Neuronal stem cell (in vitro differentiated cells): ENCODE data around the gene IFNA14. TPM values are rescaled to one million over a fixed set of nuclear protein-coding genes. Genes with fewer than 3 reads are reported as not detected.

Source experiments
- DNase-seq: peaks from one replicate; pipeline ENCODE4 v3.0.0-alpha.2; 2013; ENCODE audit warnings: low spot score
- H2AFZ ChIP-seq: one replicate; pipeline ENCODE4 v1.6.1; 2013; ENCODE audit warnings: mild to moderate bottlenecking, low read length, inconsistent platforms
- H2AK5ac ChIP-seq: 2 replicates; pipeline ENCODE4 v1.6.1; 2013; ENCODE audit warnings: low read depth, mild to moderate bottlenecking, inconsistent platforms, low read length, moderate library complexity, mixed read lengths
- H2BK120ac ChIP-seq: 2 replicates; pipeline ENCODE4 v1.6.1; 2013; ENCODE audit warnings: low read depth, mild to moderate bottlenecking, inconsistent platforms, low read length, moderate library complexity, mixed read lengths
- H2BK12ac ChIP-seq: one replicate; pipeline ENCODE4 v1.6.1; 2013; ENCODE audit warnings: low read length, inconsistent platforms
- H2BK15ac ChIP-seq: 2 replicates; pipeline ENCODE4 v1.6.1; 2013; ENCODE audit warnings: mild to moderate bottlenecking, low read length, inconsistent platforms, mixed read lengths
- H2BK5ac ChIP-seq: one replicate; pipeline ENCODE4 v1.6.1; 2013; ENCODE audit warnings: inconsistent platforms, mild to moderate bottlenecking, low read length, moderate library complexity
- H3K14ac ChIP-seq: one replicate; pipeline ENCODE4 v1.6.1; 2013; ENCODE audit warnings: low read length, inconsistent platforms
- H3K18ac ChIP-seq: 2 replicates; pipeline ENCODE4 v1.6.1; 2013; ENCODE audit warnings: low read length, inconsistent platforms
- H3K23ac ChIP-seq: 2 replicates; pipeline ENCODE4 v1.6.1; 2013; ENCODE audit warnings: low read depth, mild to moderate bottlenecking, mixed read lengths, low read length, inconsistent platforms; ENCODE audit not compliant: poor library complexity
- H3K27ac ChIP-seq: replicated peaks from 3 replicates; pipeline ENCODE4 v1.5.1; 2013; ENCODE audit warnings: low read length, inconsistent platforms
- H3K27me3 ChIP-seq, 3 experiments: 2 replicates each; pipeline ENCODE4 v1.6.1; 2013; ENCODE audit warnings: low read length in 3 of 3, mild to moderate bottlenecking in 2 of 3, inconsistent platforms in 1 of 3, low read depth in 1 of 3, mixed read lengths in 1 of 3, moderate library complexity in 1 of 3; ENCODE audit not compliant: control insufficient read depth in 3 of 3, insufficient read depth in 3 of 3
- H3K36me3 ChIP-seq, 2 donors: replicated peaks in 1 of 2; 2 replicates each; pipeline ENCODE4 v1.6.1; 2013; ENCODE audit warnings: low read length in 2 of 2; ENCODE audit not compliant: control insufficient read depth in 2 of 2, insufficient read depth in 2 of 2
- H3K4ac ChIP-seq: 2 replicates; pipeline ENCODE4 v1.6.1; 2013; ENCODE audit warnings: inconsistent platforms, mild to moderate bottlenecking, low read length, moderate library complexity
- H3K4me1 ChIP-seq, 2 donors: 1 replicate in 1 of 2; 2 replicates in 1 of 2; pipeline ENCODE4 v1.6.1; 2013; ENCODE audit warnings: low read length in 2 of 2, low read depth in 1 of 2; ENCODE audit not compliant: control insufficient read depth in 2 of 2, insufficient read depth in 1 of 2
- H3K4me2 ChIP-seq: one replicate; pipeline ENCODE4 v1.6.1; 2013; ENCODE audit warnings: mild to moderate bottlenecking, low read length, inconsistent platforms; ENCODE audit not compliant: insufficient read depth, poor library complexity, severe bottlenecking
- H3K4me3 ChIP-seq, 2 donors: 2 replicates each; pipeline ENCODE4 v1.5.1; 2013; ENCODE audit warnings: low read length in 2 of 2, mild to moderate bottlenecking in 2 of 2, inconsistent platforms in 1 of 2, moderate library complexity in 1 of 2
- H3K79me1 ChIP-seq: one replicate; pipeline ENCODE4 v1.6.1; 2013; ENCODE audit warnings: low read depth, mild to moderate bottlenecking, inconsistent platforms, low read length, moderate library complexity
- H3K9ac ChIP-seq: one replicate; pipeline ENCODE4 v1.6.1; 2013; ENCODE audit warnings: mild to moderate bottlenecking, low read depth, low read length, inconsistent platforms; ENCODE audit not compliant: poor library complexity
- H3K9me3 ChIP-seq, 2 donors: replicated peaks in 1 of 2; 2 replicates each; pipeline versions ENCODE3 to v1.6.1; 2013; ENCODE audit warnings: low read length in 2 of 2, mild to moderate bottlenecking in 2 of 2, inconsistent platforms in 1 of 2, low read depth in 1 of 2, mixed read lengths in 1 of 2, moderate library complexity in 1 of 2; ENCODE audit not compliant: control insufficient read depth in 2 of 2, insufficient read depth in 1 of 2
- H4K8ac ChIP-seq: one replicate; pipeline ENCODE4 v1.6.1; 2013; ENCODE audit warnings: low read depth, mild to moderate bottlenecking, inconsistent platforms, low read length, moderate library complexity
- H4K91ac ChIP-seq: one replicate; pipeline ENCODE4 v1.6.1; 2013; ENCODE audit warnings: low read length, low read depth, mild to moderate bottlenecking, inconsistent platforms; ENCODE audit not compliant: poor library complexity
- WGBS, 2 donors: extraction: QIAGEN DNeasy Blood & Tissue Kit; methylation state at CpG; one replicate each; pipeline ENCODE4 v1.1.7; 2013; ENCODE audit warnings: missing lambda C conversion rate in 2 of 2, mixed read lengths in 1 of 2; ENCODE audit not compliant: insufficient read length in 2 of 2, insufficient replicate concordance in 1 of 2; ENCODE audit errors: extremely low coverage in 2 of 2; 5-methylcytosine and 5-hydroxymethylcytosine counted together
- polyA plus RNA-seq, 2 experiments: library from polyadenylated mRNA; stranded (reverse); fragments of 200-250 nt; gene quantifications; one replicate each; pipeline ENCODE4 v1.2.3, GENCODE V29; 2013

IFNA14 gene
- not detected for polyA plus RNA-seq (2013, experiment 1 of 2)
- polyA plus RNA-seq (2013, experiment 2 of 2), result not detected

DNA sequence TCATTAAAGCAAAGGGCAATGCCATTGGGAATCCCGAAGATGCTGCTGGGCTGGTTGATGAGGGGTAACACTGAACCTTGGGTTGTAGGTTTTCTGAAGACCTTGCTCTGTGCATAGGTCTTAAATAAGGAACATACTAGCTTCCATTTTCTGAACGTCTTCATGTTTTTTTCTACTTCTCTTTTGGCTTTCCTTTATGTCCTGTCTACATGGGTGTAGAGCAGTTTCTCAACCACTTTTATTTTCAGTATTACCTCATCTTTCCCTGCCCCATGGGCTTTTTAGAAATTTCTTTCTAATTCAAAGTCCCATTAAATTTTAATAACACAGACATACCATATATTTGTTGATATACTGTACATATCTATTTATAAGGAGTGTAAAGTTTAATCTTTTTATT, at the start of gene IFNA14:
Gene IFNA14 (minus strand): TSS at position 95 of the 400 bp plus-strand sequence. CDS start 70 bp downstream, at position 25.
- Histone ChIP-seq H3K27me3 (no peaks in the 10 kb centered on the region), H3K9ac (no peak within 1 kb of the TSS), H4K8ac (no peak within 1 kb of the TSS), H3K4me1 (no peaks in the 10 kb centered on the region), H4K91ac (no peak within 1 kb of the TSS), H3K18ac (no peak within 1 kb of the TSS), H3K27ac (no peak within 1 kb of the TSS), H2BK120ac (no peak within 1 kb of the TSS), H2AK5ac (no peak within 1 kb of the TSS), H3K4me3 (no peak within 1 kb of the TSS), H3K79me1 (no peaks in the 10 kb centered on the region), H3K14ac (no peak within 1 kb of the TSS), H2BK5ac (no peak within 1 kb of the TSS), H3K4ac (no peak within 1 kb of the TSS), H2AFZ (no peak within 1 kb of the TSS), H2BK15ac (no peak within 1 kb of the TSS), H3K36me3 (no peaks in the 10 kb centered on the region), H3K4me2 (no peak within 1 kb of the TSS), H3K9me3 (no peaks in the 10 kb centered on the region), H2BK12ac (no peak within 1 kb of the TSS), H3K23ac (no peak within 1 kb of the TSS)
- WGBS, 2 donors, result no CpG with 5 or more reads among the region's 2 CpGs
- no peak for DNase-seq

- DNase-seq, result no peak
- H3K9ac ChIP-seq, result no peak overlapping the region
- no peak overlapping the region for H2AFZ ChIP-seq
- no peak overlapping the region for H4K91ac ChIP-seq
- no peak overlapping the region for H3K14ac ChIP-seq
- H3K18ac ChIP-seq, result no peak overlapping the region
- no peak overlapping the region for H2BK12ac ChIP-seq
- H3K27me3 ChIP-seq, result no peaks in the 10 kb centered on the region
- H2BK120ac ChIP-seq, result no peak overlapping the region
- no peak overlapping the region for H3K27ac ChIP-seq
- no peak overlapping the region for H2BK5ac ChIP-seq
- H3K4ac ChIP-seq, result no peak overlapping the region
- H3K9me3 ChIP-seq, result no peaks in the 10 kb centered on the region
- WGBS, 2 donors, result no CpG with 5 or more reads among the region's 3 CpGs
- H4K8ac ChIP-seq, result no peak overlapping the region
- no peaks in the 10 kb centered on the region for H3K36me3 ChIP-seq
- H2BK15ac ChIP-seq, result no peak overlapping the region
- H3K4me2 ChIP-seq, result no peak overlapping the region
- H3K79me1 ChIP-seq, result no peaks in the 10 kb centered on the region
- no peaks in the 10 kb centered on the region for H3K4me1 ChIP-seq
- H3K4me3 ChIP-seq, result no peak overlapping the region
- H2AK5ac ChIP-seq, result no peak overlapping the region
- H3K23ac ChIP-seq, result no peak overlapping the region
Observed at GRCh38 chr9:21287280-21287679, 47.5 kb upstream of the IFNA14 start.

GRCh38 chr9:21286659-21287058, 46.9 kb upstream of the IFNA14 start:
- H4K8ac ChIP-seq, result no peak overlapping the region
- H2AFZ ChIP-seq, result no peak overlapping the region
- no peak overlapping the region for H3K4me2 ChIP-seq
- H3K27ac ChIP-seq, result no peak overlapping the region
- H3K4ac ChIP-seq, result no peak overlapping the region
- H3K9me3 ChIP-seq, result no peaks in the 10 kb centered on the region
- no peak overlapping the region for H3K14ac ChIP-seq
- no peaks in the 10 kb centered on the region for H3K36me3 ChIP-seq
- no peak overlapping the region for H2BK12ac ChIP-seq
- H2BK5ac ChIP-seq, result no peak overlapping the region
- H3K79me1 ChIP-seq, result no peaks in the 10 kb centered on the region
- no peak overlapping the region for H2AK5ac ChIP-seq
- no peak overlapping the region for H3K4me3 ChIP-seq
- DNase-seq, result no peak
- no peaks in the 10 kb centered on the region for H3K4me1 ChIP-seq
- no peak overlapping the region for H4K91ac ChIP-seq
- H3K9ac ChIP-seq, result no peak overlapping the region
- no peak overlapping the region for H2BK120ac ChIP-seq
- no CpG with 5 or more reads among the region's 5 CpGs for WGBS, 2 donors
- H3K23ac ChIP-seq, result no peak overlapping the region
- H3K27me3 ChIP-seq, result no peaks in the 10 kb centered on the region
- H3K18ac ChIP-seq, result no peak overlapping the region
- H2BK15ac ChIP-seq, result no peak overlapping the region

- H2BK15ac ChIP-seq, result no peak overlapping the region
- no peak overlapping the region for H2BK120ac ChIP-seq
- no peak overlapping the region for H4K91ac ChIP-seq
- no peak overlapping the region for H2AFZ ChIP-seq
- WGBS, 2 donors, result no CpG with 5 or more reads among the region's 5 CpGs
- H3K36me3 ChIP-seq, result no peaks in the 10 kb centered on the region
- no peak overlapping the region for H2AK5ac ChIP-seq
- no peaks in the 10 kb centered on the region for H3K27me3 ChIP-seq
- H3K4ac ChIP-seq, result no peak overlapping the region
- no peak overlapping the region for H3K27ac ChIP-seq
- H3K79me1 ChIP-seq, result no peaks in the 10 kb centered on the region
- no peak for DNase-seq
- no peak overlapping the region for H3K9ac ChIP-seq
- H4K8ac ChIP-seq, result no peak overlapping the region
- no peak overlapping the region for H2BK12ac ChIP-seq
- H3K4me1 ChIP-seq, result no peaks in the 10 kb centered on the region
- no peak overlapping the region for H3K14ac ChIP-seq
- H3K9me3 ChIP-seq, result no peaks in the 10 kb centered on the region
- H3K18ac ChIP-seq, result no peak overlapping the region
- H3K4me3 ChIP-seq, result no peak overlapping the region
- no peak overlapping the region for H2BK5ac ChIP-seq
- H3K4me2 ChIP-seq, result no peak overlapping the region
- no peak overlapping the region for H3K23ac ChIP-seq
Observed at GRCh38 chr9:21286099-21286498, 46.3 kb upstream of the IFNA14 start.
